ENCODE results near the gene LGALS3BP.

- TF ChIP-seq POLR2A (IDR thresholded peaks at IDR 0.05), result no peak
- TF ChIP-seq, protein P1, sequence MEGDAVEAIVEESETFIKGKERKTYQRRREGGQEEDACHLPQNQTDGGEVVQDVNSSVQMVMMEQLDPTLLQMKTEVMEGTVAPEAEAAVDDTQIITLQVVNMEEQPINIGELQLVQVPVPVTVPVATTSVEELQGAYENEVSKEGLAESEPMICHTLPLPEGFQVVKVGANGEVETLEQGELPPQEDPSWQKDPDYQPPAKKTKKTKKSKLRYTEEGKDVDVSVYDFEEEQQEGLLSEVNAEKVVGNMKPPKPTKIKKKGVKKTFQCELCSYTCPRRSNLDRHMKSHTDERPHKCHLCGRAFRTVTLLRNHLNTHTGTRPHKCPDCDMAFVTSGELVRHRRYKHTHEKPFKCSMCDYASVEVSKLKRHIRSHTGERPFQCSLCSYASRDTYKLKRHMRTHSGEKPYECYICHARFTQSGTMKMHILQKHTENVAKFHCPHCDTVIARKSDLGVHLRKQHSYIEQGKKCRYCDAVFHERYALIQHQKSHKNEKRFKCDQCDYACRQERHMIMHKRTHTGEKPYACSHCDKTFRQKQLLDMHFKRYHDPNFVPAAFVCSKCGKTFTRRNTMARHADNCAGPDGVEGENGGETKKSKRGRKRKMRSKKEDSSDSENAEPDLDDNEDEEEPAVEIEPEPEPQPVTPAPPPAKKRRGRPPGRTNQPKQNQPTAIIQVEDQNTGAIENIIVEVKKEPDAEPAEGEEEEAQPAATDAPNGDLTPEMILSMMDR (IDR thresholded peaks at IDR 0.05), result no peak
These were observed 27.2 kb upstream of the LGALS3BP start for GRCh38 chr17:79006794-79007503.

Measured in Peyer's patch (tissue), 4 donors.